ENCODE measurements around the gene TJP1.

The TJP1 gene

GRCh38 chr15:29776859-29777258 is 45.4 kb downstream of the TJP1 start:
- TF ChIP-seq CTCF (IDR thresholded peaks at IDR 0.05): no peak
- Histone ChIP-seq H3K4me1 (peaks cover 0 to 63% (median 4%) of the 10 kb centered on the region in 4 donors), H3K4me3 (no peak overlapping the region), H3K36me3 (no peaks in the 10 kb centered on the region), H3K9me3 (no peaks in the 10 kb centered on the region), H3K27ac (no peak overlapping the region), H3K27me3 (no peaks in the 10 kb centered on the region)
- no peak for DNase-seq
- intact Hi-C loops (cut with DNase I; ENCODE audit: low total_unique reads): no loop called here

GRCh38 chr15:29774900-29775299 is 47.4 kb downstream of the TJP1 start:
- H3K27ac ChIP-seq: no peak overlapping the region
- peaks cover 0 to 63% (median 4%) of the 10 kb centered on the region in 4 donors for H3K4me1 ChIP-seq
- H3K9me3 ChIP-seq: no peaks in the 10 kb centered on the region
- no peak for DNase-seq
- TF ChIP-seq CTCF (IDR thresholded peaks at IDR 0.05): no peak
- H3K36me3 ChIP-seq: peaks cover 6 to 18% (median 13%) of the 10 kb centered on the region in 3 donors
- intact Hi-C loops (cut with DNase I; ENCODE audit: low total_unique reads): no loop called here
- no peaks in the 10 kb centered on the region for H3K27me3 ChIP-seq
- H3K4me3 ChIP-seq: no peak overlapping the region

- intact Hi-C loops (cut with DNase I; ENCODE audit: low total_unique reads): no loop called here
- DNase-seq: no peak
- no peaks in the 10 kb centered on the region for H3K9me3 ChIP-seq
- peaks cover 0 to 52% (median 4%) of the 10 kb centered on the region in 4 donors for H3K4me1 ChIP-seq
- TF ChIP-seq CTCF (IDR thresholded peaks at IDR 0.05): no peak
- H3K4me3 ChIP-seq: no peak overlapping the region
- peaks cover 12 to 26% (median 20%) of the 10 kb centered on the region in 3 donors for H3K36me3 ChIP-seq
- H3K27me3 ChIP-seq: no peaks in the 10 kb centered on the region
- no peak overlapping the region for H3K27ac ChIP-seq
Observed at GRCh38 chr15:29773816-29774215, 48.5 kb downstream of the TJP1 start.

GRCh38 chr15:29773000-29773399 is 49.3 kb downstream of the TJP1 start:
- no peak overlapping the region for H3K27ac ChIP-seq
- H3K36me3 ChIP-seq: peaks cover 12 to 26% (median 20%) of the 10 kb centered on the region in 3 donors
- H3K27me3 ChIP-seq: no peaks in the 10 kb centered on the region
- H3K4me3 ChIP-seq: no peak overlapping the region
- H3K4me1 ChIP-seq: peaks cover 0 to 47% (median 4%) of the 10 kb centered on the region in 4 donors
- intact Hi-C loops (cut with DNase I; ENCODE audit: low total_unique reads): no loop called here
- H3K9me3 ChIP-seq: no peaks in the 10 kb centered on the region
- no peak for TF ChIP-seq CTCF (IDR thresholded peaks at IDR 0.05)
- no peak for DNase-seq

GRCh38 chr15:29770796-29771195 is 51.5 kb downstream of the TJP1 start:
- TF ChIP-seq CTCF (IDR thresholded peaks at IDR 0.05): no peak
- no peak for DNase-seq
- intact Hi-C loops (cut with DNase I; ENCODE audit: low total_unique reads): no loop called here

More at GRCh38 chr15:29770796-29771195, 51.5 kb downstream of the TJP1 start:
- no peaks in the 10 kb centered on the region for H3K27me3 ChIP-seq
- no peaks in the 10 kb centered on the region for H3K9me3 ChIP-seq
- H3K36me3 ChIP-seq: peaks cover 12 to 26% (median 25%) of the 10 kb centered on the region in 3 donors
- no peak overlapping the region for H3K27ac ChIP-seq
- peaks cover 0 to 52% (median 11%) of the 10 kb centered on the region in 4 donors for H3K4me1 ChIP-seq
- H3K4me3 ChIP-seq: no peak overlapping the region

Data from tibial artery (tissue), 4 donors.